NCI-H2171 treated with DMSO at 0.1 percent for 48 hours (cell line): ENCODE results near the gene THRA.

Experiments
- DNase-seq: peaks from one replicate; lab custom pipeline; 2025; lab: John Stamatoyannopoulos, UW

THRA gene

DNA sequence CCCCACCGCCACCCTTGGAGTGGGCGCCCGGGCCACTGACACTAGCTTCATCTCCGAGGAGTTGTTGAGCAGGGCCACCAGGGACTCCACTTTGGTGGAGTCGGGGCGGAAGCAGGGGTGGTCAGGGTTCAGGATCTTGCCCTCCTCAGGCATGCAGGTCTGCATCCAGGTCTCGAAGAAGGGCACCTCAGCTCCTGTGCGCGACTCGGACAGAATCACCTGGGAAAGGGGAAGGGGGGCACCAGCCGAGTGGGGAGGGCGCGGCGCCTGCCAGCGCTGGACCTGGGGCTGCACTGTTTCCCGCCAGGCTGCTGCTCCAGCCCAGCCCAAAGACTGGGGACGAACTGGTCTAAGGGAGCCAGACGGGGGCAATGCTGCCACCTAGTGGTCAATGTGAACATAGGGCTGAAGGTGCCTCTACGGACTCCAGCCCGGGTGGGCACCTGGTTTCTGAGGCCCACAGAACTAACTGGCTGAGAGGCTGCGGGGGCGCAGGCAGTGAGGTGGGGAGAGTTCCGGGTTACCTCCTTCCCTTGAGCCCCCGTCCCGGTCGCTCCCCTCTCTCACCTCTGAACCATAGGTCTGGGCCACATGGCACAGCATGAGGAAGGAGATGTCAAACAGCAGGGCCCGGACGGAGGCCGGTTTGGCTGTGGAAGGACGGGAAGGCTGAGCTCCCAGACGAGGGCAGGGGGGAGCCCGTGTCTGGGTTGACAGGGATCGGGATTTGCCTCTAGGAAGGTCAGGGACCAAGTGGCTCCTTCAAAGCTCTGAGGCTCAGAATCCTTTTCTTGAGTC, 35.8 kb upstream of the THRA start:
- peak; percentile 49 for DNase-seq

DNA sequence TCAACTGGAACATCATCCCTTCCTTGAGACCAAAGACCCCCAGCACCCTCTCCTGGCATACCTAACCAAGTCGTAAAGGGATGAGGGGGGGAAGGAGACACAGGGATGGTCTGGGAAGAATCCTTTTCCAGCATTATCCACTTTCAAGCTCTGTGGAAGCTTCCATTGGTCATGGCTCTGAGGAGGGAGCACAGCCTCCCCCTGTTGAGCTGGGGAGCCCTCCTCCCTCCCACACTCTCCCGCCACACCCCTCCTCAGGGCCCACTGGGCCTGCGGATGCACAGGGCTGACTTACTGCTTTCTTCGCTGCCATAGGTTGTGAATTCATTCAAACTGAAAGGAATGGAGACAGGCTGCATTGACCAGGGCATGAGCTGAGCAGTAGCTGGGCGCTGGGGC, 35.2 kb upstream of the THRA start:
- no peak for DNase-seq

DNA sequence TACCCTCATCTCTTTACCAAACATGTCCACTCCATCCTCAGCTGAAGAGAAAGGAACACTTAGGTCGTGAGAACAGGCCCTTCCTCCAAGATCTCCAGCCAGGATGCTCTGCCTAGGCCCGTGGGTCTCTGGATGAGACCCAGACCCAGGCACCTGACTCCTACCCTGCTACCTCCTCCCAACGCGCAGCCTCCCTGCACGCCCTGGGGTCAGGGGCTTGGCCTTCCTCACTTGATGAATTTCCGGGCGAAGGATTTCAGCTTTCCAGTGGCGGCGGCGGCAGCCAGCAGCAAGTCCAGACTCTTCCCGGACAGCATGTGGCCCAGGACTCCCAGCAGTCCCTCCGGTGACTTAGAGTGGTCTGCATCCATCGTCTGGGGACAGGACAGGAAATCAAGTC, 34.2 kb upstream of the THRA start:
- no peak for DNase-seq

DNA sequence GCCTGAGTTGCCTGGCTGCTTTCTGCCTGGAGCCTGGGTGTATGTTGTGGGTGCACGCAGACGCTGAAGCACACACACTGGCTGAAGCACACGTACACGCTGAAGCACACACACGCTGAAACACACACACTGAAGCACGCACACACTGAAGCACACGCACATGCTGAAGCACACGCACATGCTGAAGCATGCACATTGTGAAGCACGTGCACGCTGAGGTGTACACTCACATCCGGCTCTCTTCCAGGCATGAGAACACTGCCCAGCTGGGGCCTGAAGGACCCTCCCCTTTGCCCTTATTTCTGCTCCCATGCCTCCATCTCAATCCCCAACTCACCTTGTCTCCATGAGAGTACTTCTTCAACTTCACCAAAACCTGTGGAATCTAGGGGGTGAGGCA, 31.1 kb upstream of the THRA start:
- DNase-seq, result no peak

DNA sequence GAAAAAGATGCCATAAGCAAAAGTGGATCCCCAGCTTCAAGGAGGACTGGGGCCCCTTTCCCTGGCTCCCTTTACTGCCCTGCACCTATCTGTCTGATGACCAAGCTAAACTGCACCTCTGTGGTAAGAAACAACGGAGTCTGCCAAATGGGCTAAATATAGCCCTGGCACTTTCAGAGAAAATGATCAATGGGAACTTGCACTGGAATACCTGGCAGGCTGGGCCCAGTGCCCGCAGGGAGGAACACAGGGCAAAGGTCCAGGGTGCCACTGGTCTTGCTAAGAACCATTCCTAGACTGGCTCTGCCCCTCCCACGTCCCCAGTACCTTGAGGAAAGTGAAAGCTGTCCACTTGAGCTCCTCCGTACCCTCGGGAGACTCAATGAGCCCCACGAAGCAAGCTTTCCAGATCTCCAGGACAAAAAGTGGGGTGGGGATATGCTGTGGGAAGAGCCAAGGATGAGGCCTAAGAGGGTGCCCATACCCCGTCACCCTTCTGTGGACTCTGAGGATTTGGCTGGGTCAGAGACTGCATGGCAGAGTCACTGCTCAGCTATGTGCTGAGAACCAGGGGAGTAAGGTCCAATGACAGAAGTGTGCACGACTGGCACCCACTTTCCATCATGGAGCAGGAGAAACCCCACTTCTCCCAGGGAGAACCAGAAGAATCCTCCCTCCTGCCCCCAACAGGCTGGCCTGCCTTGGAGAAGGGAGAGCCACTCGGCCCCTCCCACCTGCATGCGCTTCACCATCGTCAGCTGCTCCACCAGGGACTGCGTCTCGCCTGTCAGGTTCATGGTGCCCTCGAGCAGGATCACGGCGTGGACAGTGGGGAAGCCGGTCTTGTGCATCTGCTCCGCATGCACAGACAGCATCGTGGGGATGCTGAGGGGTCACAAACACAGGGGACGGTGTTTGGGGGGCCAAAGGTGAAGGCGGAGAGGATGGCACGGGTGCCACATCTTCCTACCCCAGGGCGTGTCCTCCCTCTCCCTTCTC, 30.1 kb upstream of the THRA start:
- DNase-seq, result no peak

DNA sequence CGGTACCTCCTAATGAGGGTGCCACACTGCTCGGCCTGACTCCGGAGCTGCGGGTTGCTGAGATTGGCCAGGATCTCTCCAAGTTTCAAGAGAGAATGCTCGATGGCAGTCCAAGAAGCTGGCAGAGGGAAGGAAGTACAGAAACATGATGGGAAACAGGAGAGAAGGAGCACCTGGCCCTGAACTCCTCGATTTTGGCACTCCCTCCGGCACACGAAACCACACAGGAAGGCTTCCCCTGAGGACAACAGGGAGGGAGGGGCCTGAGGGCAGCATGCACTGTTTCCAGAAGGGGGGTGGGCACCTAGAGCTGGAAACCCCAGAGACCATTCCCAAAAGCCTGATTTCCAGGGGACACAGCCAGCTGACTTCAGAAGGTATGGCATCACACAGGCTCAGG, 29.4 kb upstream of the THRA start:
- no peak for DNase-seq

DNA sequence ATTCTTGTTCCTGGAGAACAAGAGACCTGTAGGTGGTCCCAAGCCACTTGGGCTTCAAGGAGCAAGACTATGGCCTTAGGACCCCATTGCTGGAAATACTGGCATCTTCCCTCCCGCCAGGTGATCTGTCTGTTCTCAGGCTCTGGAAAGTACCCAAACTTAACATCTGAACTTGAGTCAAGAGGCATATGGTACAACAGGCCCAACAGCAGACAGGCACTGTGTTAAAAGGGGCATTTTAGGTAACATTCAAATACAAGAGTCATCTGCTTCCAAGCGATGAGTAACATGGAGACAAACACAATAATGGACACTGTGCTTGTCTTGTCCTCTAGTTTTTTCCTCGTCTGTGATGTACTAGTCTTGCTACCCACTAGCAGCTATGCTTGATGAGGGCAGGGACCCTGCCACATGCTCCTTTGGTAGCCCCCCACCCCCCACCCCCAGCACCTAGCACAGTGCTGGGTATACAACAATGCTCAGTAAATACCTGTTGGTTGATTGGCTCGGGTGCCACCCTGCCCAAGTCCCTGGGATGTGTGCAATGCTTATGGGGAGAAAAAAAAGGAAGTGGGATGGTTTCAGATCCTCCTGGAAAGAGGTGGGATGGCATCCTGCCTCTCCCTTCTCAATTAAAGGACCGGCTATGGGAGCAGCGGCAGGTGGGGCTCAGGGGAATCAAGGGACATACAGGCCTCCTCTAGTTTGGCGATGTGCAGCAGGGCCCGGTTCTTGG, 28.2 kb upstream of the THRA start:
- DNase-seq, result no peak

DNA sequence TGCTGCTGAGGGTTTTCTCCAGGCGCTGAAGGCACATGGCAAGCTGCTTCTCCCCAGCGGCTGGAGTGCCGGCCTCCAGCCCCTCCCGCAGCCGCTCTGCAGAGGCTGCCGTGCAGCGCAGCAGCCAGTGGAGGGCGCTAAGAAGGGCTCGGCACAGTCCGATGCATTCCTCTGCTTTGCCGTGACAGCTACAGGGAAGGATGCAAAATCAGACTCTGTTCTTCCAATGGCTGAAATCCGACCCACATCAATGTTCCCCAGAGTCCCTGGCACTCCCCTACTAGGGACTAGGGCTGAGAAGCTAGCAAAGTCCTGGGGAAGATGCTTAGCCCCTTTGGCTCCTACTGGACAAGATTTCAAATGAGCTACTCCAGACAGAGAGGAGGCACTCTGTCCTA, 27.6 kb upstream of the THRA start:
- DNase-seq, result no peak

DNA sequence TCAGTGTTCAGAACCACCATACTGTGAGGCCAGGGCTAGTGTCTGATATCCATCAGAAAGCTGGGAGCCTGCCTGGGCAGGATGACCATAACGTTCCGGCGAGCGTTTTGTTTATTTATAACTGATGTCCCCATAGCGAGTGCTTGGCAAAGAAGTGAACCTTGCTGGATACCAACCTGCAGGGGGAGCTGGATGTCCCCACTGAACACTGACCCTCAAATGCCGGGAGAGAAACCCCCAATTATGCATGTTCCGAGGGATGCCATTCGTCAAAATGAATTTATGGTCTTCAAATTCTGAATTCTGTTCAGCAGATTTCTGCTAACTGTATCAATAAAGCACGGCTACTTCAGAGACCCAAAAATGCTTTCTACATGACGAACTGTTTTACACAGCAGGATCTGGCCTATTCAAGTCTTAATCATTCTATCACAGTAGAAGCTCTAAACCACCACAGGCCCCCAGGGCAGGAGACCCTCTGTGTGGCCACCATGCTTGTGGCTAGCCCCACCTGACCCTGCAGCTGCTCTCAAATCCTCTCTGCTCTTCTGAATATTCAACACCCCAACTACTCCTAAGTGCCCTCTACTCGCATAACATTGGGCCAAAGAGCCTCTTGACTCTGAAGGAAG, 23.8 kb upstream of the THRA start:
- DNase-seq, result no peak

DNA sequence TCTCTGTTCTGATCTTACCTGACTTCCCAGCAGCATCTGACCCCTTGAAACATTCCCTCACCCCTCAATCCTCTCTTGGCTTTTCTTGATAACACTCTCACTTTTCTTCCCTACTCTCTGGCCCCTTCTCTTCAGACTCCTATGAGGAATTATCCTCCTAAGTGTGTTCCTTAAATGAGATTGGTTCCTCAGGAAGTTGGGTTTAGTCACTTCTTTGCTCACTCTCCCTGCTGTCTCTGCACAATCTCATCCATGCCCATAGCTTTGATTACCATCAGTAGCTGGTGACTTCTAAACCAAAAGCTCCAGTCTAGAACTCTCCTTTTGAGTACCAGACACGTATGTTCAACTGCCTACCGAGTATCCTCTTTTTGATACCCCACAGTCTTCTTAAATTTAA, 21.6 kb upstream of the THRA start:
- DNase-seq, result no peak

DNA sequence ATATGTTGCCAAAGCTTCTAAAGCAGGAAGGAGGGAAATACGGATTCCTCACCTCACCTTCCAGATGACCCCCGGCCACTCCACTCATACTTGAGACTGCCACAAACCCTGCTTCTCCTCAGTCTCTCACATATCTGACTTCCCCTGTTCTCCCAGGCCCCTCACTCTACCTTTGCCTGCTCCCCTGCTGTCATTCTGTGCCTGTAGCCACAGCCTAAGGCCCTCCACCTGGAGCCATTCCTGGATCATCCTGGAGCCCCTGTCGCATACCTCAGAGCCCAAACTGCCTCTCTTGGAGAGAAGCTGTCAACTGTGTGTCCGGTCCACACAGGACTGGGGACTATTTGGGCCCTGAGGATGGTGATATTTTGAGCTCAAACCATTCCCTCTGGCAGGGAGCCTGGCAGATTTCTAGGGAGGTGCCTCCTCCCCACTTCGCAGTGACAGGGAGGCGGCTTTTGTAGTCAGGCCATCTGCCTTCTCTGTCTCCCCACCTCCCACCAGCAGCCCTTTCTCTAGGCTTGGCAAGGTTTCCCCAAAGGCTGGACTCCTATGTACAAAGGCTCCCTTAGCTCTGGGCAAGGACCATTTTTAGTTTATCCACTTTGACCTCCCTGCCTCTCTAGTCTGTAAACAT, 6.3 kb upstream of the THRA start:
- DNase-seq, result peak; percentile 56

DNA sequence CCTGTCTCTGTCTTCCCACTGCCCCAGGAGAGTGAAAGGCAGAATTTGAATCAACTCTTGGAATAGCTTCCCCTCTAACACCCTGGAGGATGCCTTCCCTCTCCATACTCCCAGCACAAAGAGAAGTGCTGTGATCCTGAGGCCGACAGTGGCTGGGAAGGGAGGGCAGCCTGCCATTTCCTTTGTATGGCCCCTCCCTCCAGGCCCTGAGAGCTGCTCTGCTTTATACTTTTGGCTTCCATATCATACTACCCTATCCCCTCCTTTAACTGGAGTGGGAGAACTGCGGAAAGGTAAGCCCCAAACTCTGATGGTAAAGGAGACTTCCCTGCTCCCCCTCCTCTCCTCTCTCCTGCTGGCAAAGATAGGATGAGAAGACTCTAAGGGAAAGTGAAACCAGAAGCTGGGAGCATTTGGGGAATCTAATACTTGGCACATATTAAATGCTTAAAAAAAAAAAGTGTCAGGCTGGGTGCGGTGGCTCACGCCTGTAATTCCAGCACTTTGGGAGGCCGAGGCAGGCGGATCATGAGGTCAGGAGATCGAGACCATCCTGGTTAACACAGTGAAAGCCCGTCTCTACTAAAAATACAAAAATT, 4.5 kb upstream of the THRA start:
- DNase-seq, result peak; percentile 42

DNA sequence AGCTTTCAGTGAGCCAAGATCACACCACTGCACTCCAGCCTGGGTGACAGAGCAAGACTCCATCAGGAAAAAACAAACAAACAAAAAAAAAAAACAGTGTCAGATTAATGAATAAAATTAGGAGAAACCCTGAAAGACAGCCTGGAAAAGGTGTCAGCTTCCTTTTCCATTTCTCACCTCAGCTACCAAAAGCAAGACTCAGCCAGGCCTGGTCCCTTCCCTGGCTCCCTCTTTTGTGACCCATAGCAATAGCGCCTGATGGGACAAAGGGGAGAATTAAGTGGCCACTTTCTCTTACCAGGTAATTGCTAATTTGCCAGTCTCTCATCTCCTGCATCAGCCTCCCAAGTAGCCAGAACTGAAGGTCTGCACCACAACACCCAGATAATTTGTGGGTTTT, 3.9 kb upstream of the THRA start:
- no peak for DNase-seq

DNA sequence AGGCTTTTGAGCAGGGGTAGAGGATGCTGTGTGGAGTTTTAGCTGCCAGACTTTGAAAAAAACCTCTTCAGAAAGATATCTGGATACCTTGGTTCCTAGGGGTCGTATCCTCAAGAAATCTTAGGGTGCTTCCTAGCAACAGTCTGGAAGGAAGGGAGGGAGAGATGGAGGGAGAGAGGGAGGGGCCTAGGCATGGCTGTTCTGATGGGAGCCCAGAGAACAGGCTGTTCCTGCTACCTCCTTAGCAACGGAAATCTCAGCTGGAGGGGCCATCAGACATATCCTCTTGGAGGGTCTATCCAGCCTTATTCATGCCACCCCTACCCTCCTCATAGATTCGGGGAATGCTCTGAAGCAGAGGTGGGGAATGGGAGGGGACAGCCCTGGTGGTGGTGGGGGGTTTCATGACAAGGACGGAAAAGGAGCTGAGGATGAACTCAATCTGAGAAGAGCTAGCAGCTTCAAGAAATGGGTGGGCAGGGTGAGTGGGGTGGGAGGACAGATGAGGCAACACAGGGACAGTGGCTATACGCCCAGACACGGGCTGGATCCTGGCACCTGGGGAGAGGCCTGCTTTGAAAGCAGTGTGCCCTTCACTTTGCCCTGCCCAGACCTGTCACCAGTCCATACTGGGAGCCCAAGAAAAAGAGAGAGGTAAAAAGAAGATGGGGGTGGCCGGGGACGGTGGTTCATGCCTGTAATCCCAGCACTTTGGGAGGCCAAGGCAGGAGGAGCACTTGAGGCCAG, 2.9 kb upstream of the THRA start:
- DNase-seq, result no peak

DNA sequence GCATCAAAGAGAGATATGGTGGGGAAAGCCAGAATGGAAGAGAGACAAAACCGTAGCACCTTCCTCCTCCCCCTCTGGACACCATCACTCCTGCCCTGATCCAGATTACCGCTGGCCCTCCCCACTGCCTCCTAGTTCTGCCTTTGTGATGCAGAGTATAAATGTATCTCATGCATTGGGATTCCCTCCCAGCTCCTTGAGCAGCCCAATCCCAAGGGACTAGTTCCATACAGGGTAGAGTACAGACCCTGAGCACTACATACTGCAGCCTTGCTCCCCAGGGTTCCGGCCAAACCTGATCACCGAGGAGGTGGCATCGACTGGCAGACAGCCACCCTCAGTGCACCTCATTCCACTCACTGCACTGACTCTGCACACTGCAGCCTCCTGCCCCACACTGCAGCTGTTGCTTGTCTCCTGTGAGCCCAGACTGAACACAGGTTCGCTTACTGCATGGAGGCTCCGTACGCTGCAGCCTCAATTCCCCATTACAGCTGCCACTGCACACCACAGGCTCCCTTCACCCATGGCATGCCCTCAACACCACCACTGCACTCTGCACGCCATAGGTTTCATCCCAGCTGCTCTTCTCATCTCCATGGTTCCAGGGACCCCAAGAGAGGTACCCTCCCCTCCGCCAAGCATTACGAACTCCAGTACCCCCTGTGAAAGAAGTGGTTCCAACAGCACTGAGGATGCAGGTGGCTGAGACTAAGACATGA, 1.7 kb upstream of the THRA start:
- DNase-seq, result peak; percentile 74

DNA sequence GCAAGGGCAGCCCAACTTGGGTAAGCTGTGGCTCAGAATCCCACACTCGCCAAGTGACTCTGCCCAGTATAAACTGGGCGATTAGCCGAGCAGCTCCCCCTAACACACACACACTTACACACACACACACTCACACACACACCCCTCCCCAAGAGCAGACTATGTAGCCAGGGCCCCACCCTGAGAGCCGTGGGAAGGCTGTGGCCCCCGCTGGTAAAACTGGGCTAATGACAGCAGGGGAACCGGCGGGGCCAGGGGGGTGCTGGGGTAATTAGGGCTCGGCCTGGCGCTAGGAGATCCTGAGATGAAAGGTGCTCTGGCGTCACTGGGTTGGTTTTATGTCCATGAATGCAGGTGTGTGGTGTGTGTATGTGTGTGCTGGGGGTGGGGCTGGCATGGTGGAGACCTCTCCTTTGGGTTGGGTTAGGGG, 1.1 kb upstream of the THRA start:
- no peak for DNase-seq

DNA sequence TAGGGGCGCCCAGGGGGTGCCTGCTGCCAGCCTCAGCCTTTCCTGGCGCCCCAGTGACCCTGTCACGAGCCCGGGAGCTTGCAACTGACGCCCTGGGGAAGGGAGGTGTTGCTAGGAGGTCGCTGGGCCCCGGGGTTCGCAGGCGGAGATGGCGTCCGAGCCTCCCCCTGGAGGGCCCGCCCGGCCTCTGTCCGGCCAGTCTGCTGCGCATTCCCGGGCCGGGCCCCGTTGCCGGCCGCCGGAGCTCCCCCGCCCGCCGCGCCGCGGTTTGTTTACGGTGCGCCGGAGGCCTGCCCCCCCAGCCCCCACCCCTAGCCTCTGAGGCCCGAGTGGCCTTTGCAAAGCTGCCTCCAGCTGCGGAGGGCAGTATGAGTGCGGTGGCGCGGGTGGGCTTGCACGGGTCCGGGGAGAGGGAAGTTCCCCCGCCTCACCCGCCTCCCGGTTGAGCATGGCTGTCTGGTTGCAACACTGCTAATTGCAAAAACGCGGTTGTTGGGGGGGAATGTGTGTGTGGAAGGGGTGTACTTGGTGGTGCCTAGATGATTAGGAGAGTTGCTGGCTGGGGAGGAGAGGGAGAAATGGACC, 514 bp downstream of the THRA start:
- no peak for DNase-seq

DNA sequence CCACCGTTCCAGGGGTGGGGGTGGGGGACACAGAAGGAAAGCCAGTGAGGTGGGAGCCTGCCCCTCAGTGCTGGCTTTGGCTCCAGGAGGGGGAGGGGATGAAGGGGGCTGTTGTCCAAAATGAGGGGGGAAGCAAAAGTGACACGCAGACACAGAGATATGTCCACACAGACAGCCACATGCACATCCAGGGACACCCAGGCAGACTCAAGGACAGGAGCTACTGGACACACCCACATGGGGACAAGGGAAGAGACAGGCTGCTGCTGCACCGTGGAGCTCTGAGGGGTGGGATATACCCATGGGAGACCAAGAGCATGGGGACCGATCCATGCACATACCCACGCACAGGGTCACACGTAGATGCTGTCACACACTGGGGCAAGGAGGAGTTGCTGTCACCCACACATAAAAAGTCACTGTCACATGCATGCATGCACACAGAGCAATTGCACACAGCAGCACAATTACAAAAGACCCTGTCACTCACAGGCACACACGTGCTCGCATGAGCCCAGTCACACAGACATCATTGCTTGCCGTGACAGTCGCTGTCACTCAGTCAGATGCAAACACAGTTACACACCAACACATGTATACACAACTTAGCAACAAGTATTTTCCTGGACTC, 1.3 kb downstream of the THRA start:
- no peak for DNase-seq
